Lower leg skin (tissue), 4 donors: Measurements from ENCODE around the gene AGO3. TPM values are rescaled to one million over a fixed set of nuclear protein-coding genes. Genes with fewer than 3 reads are reported as not detected.
A peak's percentile ranks its signal among the peaks of the same experiment; 100 is the strongest.

Experiments used
- DNase-seq, 2 donors: peaks; one replicate each; pipeline ENCODE4 v3.0.0-alpha.2; 2019; ENCODE audit warnings: low spot score in 2 of 2
- H3K4me3 ChIP-seq: fragments of 200-600 bp; sonication (generic); 2 replicates; pipeline ENCODE4 v1.5.1; 2017; ENCODE audit warnings: mild to moderate bottlenecking, low read depth; ENCODE audit not compliant: poor library complexity, severe bottlenecking
- POLR2A ChIP-seq, 2 donors: fragments of 450-650 bp; IDR thresholded peaks; one replicate each; pipeline ENCODE4 v1.6.1; 2016 to 2017; ENCODE audit warnings: antibody characterized with exemption in 2 of 2, mild to moderate bottlenecking in 1 of 2, moderate library complexity in 1 of 2
- WGBS, 2 donors: methylation state at CpG; one replicate each; pipeline ENCODE4 v1.1.5; 2018; 5-methylcytosine and 5-hydroxymethylcytosine counted together
- intact Hi-C: fragments of 100-400 bp; cut with DNase I; formaldehyde crosslinking; loops from one replicate; pipeline ENCODE4 v1.15.0; 2023; ENCODE audit warnings: low total_unique reads
- total RNA-seq, 4 donors: library from RNA; depleted of rRNA; stranded (reverse); fragments of >200 nt; gene quantifications; one replicate each; pipeline ENCODE4 v1.1.0, GENCODE V29; 2016
- TF ChIP-seq, protein P1 (sequence below), 3 donors: fragments of 450-650 bp; IDR thresholded peaks; one replicate each; pipeline ENCODE4 v1.5.1; 2016; ENCODE audit warnings: antibody characterized with exemption in 3 of 3, mild to moderate bottlenecking in 3 of 3, moderate library complexity in 2 of 3

Gene AGO3
- total RNA-seq, 4 donors from 2014 or later, result 11.5 to 25.8 (median 20.9) TPM

DNA sequence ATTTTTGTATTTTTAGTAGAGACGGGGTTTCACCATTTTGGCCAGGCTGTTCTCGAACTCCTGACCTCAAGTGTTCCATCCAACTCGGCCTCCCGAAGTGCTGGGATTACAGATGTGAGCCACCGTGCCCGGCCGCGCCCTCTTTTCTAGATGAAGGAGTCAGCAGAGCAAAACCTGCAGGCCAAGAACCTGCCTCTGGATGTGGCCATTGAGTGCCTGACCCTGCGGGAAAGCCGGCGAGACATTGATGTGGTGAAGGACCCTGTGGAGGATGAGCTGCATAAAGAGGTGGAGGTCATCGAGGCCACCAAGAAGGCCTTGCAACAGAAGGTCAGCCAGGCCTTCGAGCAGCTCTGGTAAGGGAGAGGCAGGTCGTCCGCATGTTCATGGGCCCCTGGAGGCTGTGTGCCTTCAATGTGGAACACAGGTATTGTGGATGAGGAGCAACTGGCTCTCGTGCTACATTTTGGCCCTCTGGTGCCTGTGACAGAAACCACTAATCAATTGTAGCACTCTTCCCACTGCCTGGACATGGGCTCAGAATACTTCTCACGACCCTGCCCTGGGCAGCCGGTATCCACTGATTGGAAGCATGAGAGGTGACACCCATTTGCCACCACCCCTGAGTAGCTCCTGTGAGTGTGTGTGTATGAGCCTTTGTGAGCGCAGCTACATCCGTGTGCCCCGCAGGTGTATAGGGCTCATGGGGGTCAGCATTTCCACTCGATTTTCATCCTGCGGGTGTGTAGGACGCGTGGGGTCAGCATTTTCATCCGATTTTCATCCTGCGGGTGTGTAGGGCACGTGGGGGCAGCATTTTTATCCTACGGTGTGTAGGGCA lies 155.0 kb downstream of the AGO3 start:
- intact Hi-C loops, result no loop called here
- DNase-seq, result peak in 1 of 2 donors; percentile 50
- H3K4me3 ChIP-seq, result no peak overlapping the region
- TF ChIP-seq, protein P1, sequence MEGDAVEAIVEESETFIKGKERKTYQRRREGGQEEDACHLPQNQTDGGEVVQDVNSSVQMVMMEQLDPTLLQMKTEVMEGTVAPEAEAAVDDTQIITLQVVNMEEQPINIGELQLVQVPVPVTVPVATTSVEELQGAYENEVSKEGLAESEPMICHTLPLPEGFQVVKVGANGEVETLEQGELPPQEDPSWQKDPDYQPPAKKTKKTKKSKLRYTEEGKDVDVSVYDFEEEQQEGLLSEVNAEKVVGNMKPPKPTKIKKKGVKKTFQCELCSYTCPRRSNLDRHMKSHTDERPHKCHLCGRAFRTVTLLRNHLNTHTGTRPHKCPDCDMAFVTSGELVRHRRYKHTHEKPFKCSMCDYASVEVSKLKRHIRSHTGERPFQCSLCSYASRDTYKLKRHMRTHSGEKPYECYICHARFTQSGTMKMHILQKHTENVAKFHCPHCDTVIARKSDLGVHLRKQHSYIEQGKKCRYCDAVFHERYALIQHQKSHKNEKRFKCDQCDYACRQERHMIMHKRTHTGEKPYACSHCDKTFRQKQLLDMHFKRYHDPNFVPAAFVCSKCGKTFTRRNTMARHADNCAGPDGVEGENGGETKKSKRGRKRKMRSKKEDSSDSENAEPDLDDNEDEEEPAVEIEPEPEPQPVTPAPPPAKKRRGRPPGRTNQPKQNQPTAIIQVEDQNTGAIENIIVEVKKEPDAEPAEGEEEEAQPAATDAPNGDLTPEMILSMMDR (IDR thresholded peaks at IDR 0.05), result no peak
- TF ChIP-seq POLR2A (IDR thresholded peaks at IDR 0.05), result no peak
- 92 to 94% methylated on average over 29 of the region's 29 CpGs for WGBS, 2 donors

DNA sequence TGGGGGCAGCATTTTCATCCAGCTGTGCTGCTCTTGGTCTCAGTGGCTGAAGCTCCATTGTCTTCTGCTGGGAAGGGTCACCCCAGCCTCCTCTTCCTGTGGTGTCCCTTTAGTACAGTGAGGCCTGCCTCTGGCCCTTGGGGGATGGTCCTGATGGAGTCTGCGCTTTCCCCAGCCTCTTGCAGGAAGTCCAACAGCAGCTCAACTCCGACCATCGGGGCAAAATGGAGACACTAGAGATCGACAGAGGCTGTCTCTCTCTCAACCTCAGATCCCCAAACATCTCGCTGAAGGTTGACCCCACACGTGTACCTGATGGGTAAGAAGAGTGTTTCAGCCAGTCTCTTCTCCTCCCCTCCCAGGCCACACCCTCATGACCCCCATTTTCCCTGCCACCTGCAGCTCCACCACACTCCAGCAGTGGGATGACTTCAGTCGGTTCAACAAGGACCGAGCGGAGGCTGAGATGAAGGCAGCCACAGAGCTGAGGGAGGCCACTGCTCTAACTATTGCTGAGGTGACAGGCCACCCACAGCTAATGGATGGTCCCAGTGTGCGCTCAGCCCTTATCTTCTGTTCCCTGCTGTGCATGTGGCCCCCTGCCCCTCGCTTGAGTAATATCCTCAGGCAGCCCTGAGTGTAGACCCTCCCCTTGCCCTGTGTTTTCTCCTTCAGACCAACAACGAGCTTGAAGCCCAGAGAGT lies 155.8 kb downstream of the AGO3 start:
- intact Hi-C loops, result no loop called here
- DNase-seq, result peak in 1 of 2 donors; percentile 82
- H3K4me3 ChIP-seq, result no peak overlapping the region
- WGBS, 2 donors, result 87 to 91% methylated on average over 12 of the region's 12 CpGs
- no peak for TF ChIP-seq POLR2A (IDR thresholded peaks at IDR 0.05)
- TF ChIP-seq, protein P1 (IDR thresholded peaks at IDR 0.05), result no peak

GRCh38 chr1:36087233-36088123 lies 156.6 kb downstream of the AGO3 start:
- intact Hi-C loops, result no loop called here
- TF ChIP-seq POLR2A (IDR thresholded peaks at IDR 0.05), result no peak
- TF ChIP-seq, protein P1 (IDR thresholded peaks at IDR 0.05), result no peak
- 89 to 91% methylated on average over 28 to 31 of the region's 31 CpGs for WGBS, 2 donors
- H3K4me3 ChIP-seq, result no peak overlapping the region
- peak in 1 of 2 donors; percentile 62 for DNase-seq

GRCh38 chr1:36088265-36088576 lies 157.3 kb downstream of the AGO3 start:
- WGBS, 2 donors, result 24 to 29% methylated on average over 7 of the region's 8 CpGs
- no peak for TF ChIP-seq POLR2A (IDR thresholded peaks at IDR 0.05)
- TF ChIP-seq, protein P1 (IDR thresholded peaks at IDR 0.05), result no peak
- intact Hi-C loops, result no loop called here
- H3K4me3 ChIP-seq, result peak overlapping the region; percentile 77
- DNase-seq, result no peak

DNA sequence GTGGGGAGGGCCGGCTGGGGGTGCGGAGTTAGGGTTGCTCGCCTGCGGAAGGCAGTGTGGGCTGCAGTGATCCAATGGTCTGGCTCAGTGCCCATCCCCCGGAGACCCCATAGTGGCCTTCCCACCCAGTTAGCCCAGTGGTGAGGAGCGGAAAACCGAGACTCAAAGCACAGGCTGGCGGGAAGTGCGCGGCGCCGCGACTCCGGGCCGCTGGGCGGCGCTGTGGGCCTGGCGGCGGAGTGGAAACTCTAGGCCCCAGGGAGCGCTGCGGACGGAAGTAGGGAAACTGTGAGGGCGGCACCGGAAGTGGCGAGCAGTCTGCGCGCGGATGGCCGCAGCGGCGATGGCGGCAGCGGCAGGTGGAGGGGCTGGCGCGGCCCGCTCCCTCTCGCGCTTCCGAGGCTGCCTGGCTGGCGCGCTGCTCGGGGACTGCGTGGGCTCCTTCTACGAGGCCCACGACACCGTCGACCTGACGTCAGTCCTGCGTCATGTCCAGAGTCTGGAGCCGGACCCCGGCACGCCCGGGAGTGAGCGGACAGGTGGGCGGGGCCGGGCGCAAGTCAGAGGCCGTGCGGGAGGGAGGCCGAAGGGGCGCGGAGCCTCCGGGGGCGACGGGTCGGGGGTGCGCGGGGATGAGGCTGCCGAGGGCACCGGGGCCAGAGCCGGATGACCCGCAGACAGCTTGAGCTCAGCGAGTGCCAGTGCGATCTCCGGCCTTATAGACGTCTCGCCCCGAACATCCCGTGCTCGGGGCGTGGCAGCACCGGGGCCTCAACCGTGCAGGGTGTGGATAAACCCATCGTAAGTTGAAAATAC lies 157.9 kb downstream of the AGO3 start, which contains the start of gene ADPRS:
ADPRS (plus strand) TSS at position 316 of the 816 bp plus-strand sequence; CDS start at position 329, 13 bp downstream.
- TF ChIP-seq, protein P1 (IDR thresholded peaks at IDR 0.05), result peak in 2 of 3 donors; percentile 23 to 94
- TF ChIP-seq POLR2A (IDR thresholded peaks at IDR 0.05), result no peak
- DNase-seq, result peak; percentile 83 to 97
- H3K4me3 ChIP-seq, result peak within 1 kb of the TSS; percentile 77
- intact Hi-C loops, result no loop called here
- WGBS, 2 donors, result 0% methylated on average over 50 to 81 of the region's 84 CpGs
